SU-DHL-6 (cell line): ENCODE results near the gene ADGRD1.
"Not testable (repeated sequence)": the region's sequence is repeated elsewhere in the genome, so short reads cannot be mapped to it uniquely, and the experiment has no call there.

ENCODE experiments used
- H2AFZ ChIP-seq: fragments of 200-600 bp; sonication (generic); 2 replicates; pipeline ENCODE4 v1.6.1; 2014; ENCODE audit warnings: low read depth, mild to moderate bottlenecking, moderate library complexity, mixed read lengths, antibody characterized with exemption, low read length; ENCODE audit not compliant: severe bottlenecking
- H3F3A ChIP-seq: fragments of 200-600 bp; shearing (Covaris generic); 2 replicates; pipeline ENCODE4 v1.6.0; 2016; ENCODE audit warnings: antibody characterized with exemption, mild to moderate bottlenecking; ENCODE audit not compliant: insufficient read depth
- H3K27ac ChIP-seq: fragments of 200-600 bp; sonication (generic); 2 replicates; pipeline ENCODE4 v1.5.1; 2016; ENCODE audit warnings: low read depth, mild to moderate bottlenecking, low read length, moderate library complexity, mixed read lengths
- H3K27me3 ChIP-seq: fragments of 200-600 bp; sonication (generic), shearing (Covaris generic); 2 replicates; pipeline ENCODE4 v1.6.0; 2014; ENCODE audit warnings: mild to moderate bottlenecking, low read length
- H3K36me3 ChIP-seq: fragments of 200-600 bp; sonication (generic); 2 replicates; pipeline ENCODE4 v1.6.1; 2014; ENCODE audit warnings: mild to moderate bottlenecking, low read length, mixed read lengths
- H3K4me2 ChIP-seq: fragments of 300-600, 200-600 bp; shearing (Covaris generic), sonication (generic); 2 replicates; pipeline ENCODE4 v1.6.0; 2014; ENCODE audit warnings: low read length, low read depth, mild to moderate bottlenecking; ENCODE audit not compliant: poor library complexity, severe bottlenecking
- H3K4me3 ChIP-seq: fragments of 200-600 bp; sonication (generic); 2 replicates; pipeline ENCODE4 v1.5.1; 2014; ENCODE audit warnings: antibody characterized with exemption, low read length, mild to moderate bottlenecking, mixed read lengths; ENCODE audit not compliant: insufficient read depth, poor library complexity, severe bottlenecking
- H3K79me2 ChIP-seq: fragments of 200-600 bp; sonication (generic); 2 replicates; pipeline ENCODE4 v1.6.1; 2014; ENCODE audit warnings: mild to moderate bottlenecking, low read length, moderate library complexity; ENCODE audit not compliant: insufficient read depth
- H3K9ac ChIP-seq: fragments of 200-600 bp; sonication (generic); 2 replicates; pipeline ENCODE4 v1.7.0; 2014; ENCODE audit warnings: mild to moderate bottlenecking, low read length
- H3K9me2 ChIP-seq: fragments of 200-600 bp; sonication (generic); replicated peaks from 2 replicates; pipeline ENCODE4 v1.6.1; 2014; ENCODE audit warnings: low read length; ENCODE audit not compliant: insufficient read depth
- H3K9me3 ChIP-seq: fragments of 200-600 bp; sonication (generic); 2 replicates; pipeline ENCODE4 v1.6.1; 2014; ENCODE audit warnings: low read length, mixed read lengths; ENCODE audit not compliant: insufficient read depth
- H4K20me1 ChIP-seq: fragments of 200-600 bp; sonication (generic); 2 replicates; pipeline ENCODE4 v1.6.1; 2014; ENCODE audit warnings: low read depth, mild to moderate bottlenecking, antibody characterized with exemption, low read length, moderate library complexity, mixed read lengths
- EZH2phosphoT487 ChIP-seq: fragments of 200-600 bp; sonication (generic), shearing (Covaris generic); conservative IDR thresholded peaks from 2 replicates; pipeline ENCODE4 v1.6.1; 2018; ENCODE audit warnings: mild to moderate bottlenecking, antibody characterized with exemption, low read length, moderate library complexity, mixed read lengths
- TF ChIP-seq, protein P1 (sequence below): fragments of 200-600 bp; sonication (generic); IDR thresholded peaks from one replicate; pipeline ENCODE4 v1.5.1; 2017; ENCODE audit warnings: antibody characterized with exemption, mild to moderate bottlenecking, low read length, moderate library complexity; ENCODE audit not compliant: insufficient read depth, poor library complexity, severe bottlenecking

ADGRD1 gene

DNA sequence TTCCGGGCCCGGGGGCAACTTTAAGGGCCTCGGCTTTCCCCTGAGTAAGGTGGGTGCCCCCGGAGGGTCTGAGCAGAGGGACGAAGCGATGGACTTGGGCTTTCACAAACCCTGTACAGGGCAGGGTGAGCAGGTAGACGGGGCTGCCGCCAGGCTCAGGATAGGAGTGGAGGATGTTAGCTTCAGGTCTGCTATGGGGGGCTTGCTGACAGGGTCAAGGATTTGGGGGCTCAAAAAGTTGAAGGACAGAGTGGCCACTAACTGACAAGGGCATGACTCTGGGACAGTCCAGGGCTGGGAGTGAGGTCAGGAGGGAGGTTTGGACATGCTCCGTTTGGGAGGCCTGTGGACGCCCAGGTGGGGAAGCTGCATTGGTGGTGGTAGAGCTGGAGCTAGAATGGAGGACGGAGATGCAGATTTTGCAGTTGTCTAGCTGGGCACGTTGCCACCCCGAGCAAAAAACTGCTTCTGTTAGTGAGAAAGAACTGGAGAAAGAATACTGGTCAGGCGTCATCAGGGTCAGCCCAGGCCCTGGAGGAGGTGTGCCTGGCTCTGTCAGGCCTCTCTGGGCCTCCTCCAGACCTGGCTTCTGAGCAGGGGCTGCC is 113.3 kb downstream of the ADGRD1 start:
- H3K36me3 ChIP-seq: no peaks in the 10 kb centered on the region
- H3F3A ChIP-seq: no peaks in the 10 kb centered on the region
- no peaks in the 10 kb centered on the region for H3K79me2 ChIP-seq
- H3K9ac ChIP-seq: no peak overlapping the region
- no peak overlapping the region for H3K27ac ChIP-seq
- no peak overlapping the region for H3K4me2 ChIP-seq
- TF ChIP-seq, protein P1, sequence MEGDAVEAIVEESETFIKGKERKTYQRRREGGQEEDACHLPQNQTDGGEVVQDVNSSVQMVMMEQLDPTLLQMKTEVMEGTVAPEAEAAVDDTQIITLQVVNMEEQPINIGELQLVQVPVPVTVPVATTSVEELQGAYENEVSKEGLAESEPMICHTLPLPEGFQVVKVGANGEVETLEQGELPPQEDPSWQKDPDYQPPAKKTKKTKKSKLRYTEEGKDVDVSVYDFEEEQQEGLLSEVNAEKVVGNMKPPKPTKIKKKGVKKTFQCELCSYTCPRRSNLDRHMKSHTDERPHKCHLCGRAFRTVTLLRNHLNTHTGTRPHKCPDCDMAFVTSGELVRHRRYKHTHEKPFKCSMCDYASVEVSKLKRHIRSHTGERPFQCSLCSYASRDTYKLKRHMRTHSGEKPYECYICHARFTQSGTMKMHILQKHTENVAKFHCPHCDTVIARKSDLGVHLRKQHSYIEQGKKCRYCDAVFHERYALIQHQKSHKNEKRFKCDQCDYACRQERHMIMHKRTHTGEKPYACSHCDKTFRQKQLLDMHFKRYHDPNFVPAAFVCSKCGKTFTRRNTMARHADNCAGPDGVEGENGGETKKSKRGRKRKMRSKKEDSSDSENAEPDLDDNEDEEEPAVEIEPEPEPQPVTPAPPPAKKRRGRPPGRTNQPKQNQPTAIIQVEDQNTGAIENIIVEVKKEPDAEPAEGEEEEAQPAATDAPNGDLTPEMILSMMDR: no peak
- TF ChIP-seq EZH2phosphoT487: no peak
- no peak overlapping the region for H3K4me3 ChIP-seq
- H3K9me2 ChIP-seq: no peaks in the 10 kb centered on the region
- H3K27me3 ChIP-seq: no peaks in the 10 kb centered on the region
- H4K20me1 ChIP-seq: no peaks in the 10 kb centered on the region
- no peaks in the 10 kb centered on the region for H3K9me3 ChIP-seq
- no peak overlapping the region for H2AFZ ChIP-seq

DNA sequence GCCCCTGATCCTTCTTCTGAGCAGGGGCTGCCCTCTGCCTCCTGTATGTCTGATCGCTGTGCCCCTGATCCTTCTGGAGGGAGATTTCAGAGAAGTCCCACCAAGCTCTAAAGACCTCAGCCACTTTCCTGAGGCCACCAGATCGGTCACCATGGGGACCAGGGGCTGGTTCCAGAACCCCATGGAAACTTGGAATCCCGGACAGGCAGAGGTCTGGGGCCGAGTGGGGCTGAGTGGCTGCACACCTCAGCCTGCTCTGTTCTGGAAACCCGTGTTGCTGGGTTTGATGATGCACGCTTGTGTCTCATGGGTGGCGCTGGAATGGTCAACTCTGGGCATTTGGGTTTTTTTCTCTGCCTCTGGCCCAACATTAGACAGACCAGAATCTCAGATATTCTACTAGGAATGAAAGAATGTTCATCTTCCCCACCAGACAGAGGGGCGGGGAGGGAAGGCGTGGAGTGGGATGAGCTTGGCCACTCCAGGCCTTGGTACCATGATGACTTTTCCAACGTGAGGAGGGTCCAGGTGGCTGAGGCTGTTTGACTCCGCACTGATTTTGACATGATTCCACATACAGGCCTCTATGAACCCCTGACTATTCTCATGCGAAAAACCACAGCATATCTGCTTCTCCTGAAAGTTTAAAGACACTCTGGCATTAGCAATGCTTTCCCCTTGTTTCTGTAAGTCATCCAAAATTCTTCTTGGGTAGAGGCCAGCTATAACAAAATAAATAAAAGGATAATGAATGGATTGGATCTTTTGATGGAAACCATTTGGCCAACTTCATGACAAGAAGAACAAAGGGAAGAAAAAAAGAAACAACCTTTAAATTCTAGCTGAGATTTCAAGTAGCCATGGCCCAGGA is 114.5 kb downstream of the ADGRD1 start:
- Histone ChIP-seq H3K27me3 (no peaks in the 10 kb centered on the region), H3K79me2 (no peaks in the 10 kb centered on the region), H3K9me2 (no peaks in the 10 kb centered on the region), H3K9me3 (no peaks in the 10 kb centered on the region), H2AFZ (no peak overlapping the region), H4K20me1 (no peaks in the 10 kb centered on the region), H3K27ac (no peak overlapping the region), H3K9ac (no peak overlapping the region), H3K4me2 (no peak overlapping the region), H3K36me3 (no peaks in the 10 kb centered on the region), H3K4me3 (no peak overlapping the region), H3F3A (no peaks in the 10 kb centered on the region)
- TF ChIP-seq EZH2phosphoT487: no peak
- TF ChIP-seq, protein P1: no peak

DNA sequence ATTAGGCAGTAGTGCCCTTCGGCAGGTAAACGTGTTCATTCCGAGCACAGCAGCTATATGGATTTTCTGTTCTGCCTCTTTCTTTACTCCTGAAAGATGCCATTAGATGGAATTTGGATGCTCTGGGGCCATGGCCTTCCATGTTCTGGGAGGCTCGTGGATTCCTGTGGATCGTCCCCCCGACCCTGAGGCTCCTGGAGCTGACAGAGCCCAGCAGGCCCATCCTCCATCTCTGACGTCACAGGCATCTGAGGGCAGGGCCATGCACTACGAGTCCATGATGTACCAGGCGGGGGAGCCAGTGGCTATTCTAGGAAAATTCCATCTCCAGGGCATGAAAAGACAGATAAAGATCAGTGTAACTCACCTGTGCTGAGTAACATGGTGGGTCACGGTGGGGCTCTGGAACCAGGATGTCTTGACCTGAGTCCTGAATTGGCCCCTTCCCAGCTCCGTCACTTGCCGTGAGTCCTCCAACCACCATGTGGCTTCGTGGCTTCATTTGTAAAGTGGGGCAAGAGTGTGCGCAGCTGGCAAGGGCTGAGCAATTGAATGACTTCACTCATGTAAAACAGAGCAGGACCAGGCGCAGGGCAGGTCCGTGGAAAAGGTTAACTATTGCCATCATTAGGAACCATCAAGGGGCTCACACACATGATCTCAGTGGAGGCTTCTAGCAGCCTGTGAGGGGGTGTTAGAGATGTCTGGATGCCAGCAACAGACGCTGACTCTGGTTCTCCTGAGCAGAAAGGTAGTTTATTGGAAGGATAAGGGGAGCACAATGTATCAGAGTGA is 115.4 kb downstream of the ADGRD1 start:
- H4K20me1 ChIP-seq, H3K79me2 ChIP-seq, H3K9ac ChIP-seq, H3K27ac ChIP-seq, H3K4me2 ChIP-seq, H3F3A ChIP-seq, H2AFZ ChIP-seq, H3K27me3 ChIP-seq, H3K9me2 ChIP-seq, H3K9me3 ChIP-seq, H3K36me3 ChIP-seq, H3K4me3 ChIP-seq: not testable (repeated sequence)

DNA sequence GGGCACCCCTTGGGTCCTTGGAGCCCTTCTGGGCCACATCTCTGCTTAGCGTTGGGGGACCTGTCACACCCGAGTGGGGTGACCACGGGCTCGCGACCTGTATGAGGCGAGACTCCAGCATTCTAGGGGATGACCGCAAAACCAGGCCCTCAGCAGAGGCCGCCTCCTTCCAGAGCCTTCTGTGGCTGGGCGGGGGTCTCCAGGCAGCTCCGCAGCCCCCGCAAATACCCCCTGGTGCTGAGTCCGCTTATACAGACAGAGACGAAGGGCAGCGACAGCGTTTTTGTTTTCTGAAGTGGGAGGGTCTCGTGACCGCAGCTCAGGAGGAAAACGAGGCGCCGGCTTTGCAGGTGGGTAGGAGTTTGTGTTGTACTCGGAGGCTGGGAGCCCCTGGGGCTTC is 116.4 kb downstream of the ADGRD1 start:
- not testable (repeated sequence) for H3K27me3 ChIP-seq, H3F3A ChIP-seq, H3K27ac ChIP-seq, H3K79me2 ChIP-seq, H3K9me3 ChIP-seq, H3K9ac ChIP-seq, H3K9me2 ChIP-seq, H2AFZ ChIP-seq, H3K4me3 ChIP-seq, H3K36me3 ChIP-seq, H3K4me2 ChIP-seq, H4K20me1 ChIP-seq

DNA sequence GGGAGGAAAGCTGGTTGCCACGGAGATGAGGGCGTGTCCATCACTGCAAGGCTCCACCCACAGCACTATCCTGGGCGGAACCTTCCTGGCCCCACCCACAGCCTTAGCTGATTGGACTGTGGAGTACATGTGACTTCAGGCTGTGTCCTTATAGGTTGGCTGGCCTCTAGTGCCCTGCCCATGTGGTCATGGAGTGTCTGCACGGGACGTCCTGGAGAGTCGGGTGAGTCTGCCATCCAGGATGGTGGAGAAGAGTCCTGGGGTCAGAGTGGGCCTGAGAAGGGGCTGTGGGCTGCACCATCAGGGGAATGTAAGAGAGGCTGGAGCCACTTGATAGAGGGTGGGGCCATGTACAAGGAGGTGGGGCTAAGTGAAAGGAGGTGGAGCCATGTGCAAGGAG is 117.0 kb downstream of the ADGRD1 start:
- H4K20me1 ChIP-seq, H3K9me2 ChIP-seq, H3K9me3 ChIP-seq, H3K4me2 ChIP-seq, H3K27me3 ChIP-seq, H3K4me3 ChIP-seq, H3K27ac ChIP-seq, H3K36me3 ChIP-seq, H3K79me2 ChIP-seq, H2AFZ ChIP-seq, H3F3A ChIP-seq, H3K9ac ChIP-seq: not testable (repeated sequence)

DNA sequence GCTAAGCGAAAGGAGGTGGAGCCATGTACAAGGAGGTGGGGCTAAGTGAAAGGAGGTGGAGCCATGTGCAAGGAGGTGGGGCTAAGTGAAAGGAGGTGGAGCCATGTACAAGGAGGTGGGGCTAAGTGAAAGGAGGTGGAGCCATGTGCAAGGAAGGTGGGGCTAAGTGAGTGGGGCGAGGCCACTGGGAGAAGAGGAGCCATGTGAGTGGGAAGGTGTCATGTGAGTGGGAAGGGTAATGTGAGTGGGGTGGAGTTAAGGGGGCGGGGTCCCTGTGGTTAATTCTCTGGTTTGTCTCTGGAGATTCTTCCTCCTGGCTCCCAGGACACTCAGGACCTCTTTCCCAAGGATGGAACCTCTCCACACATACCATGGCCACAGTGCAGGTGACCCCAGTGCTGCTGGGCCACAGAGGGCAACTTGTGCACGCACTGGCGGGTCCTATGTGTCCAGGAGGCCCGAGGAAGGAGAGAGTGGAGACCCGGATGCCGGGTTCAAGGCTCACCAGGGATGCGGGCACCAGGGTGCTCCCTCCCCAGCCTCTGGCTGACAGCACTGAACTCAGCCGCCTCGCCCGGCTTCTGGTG is 117.6 kb downstream of the ADGRD1 start:
- not testable (repeated sequence) for H3K4me3 ChIP-seq, H3K4me2 ChIP-seq, H3K27me3 ChIP-seq, H2AFZ ChIP-seq, H3K9ac ChIP-seq, H3K79me2 ChIP-seq, H3K36me3 ChIP-seq, H3K9me3 ChIP-seq, H4K20me1 ChIP-seq, H3F3A ChIP-seq, H3K27ac ChIP-seq, H3K9me2 ChIP-seq
